Suppressor macrophage (primary cell): ENCODE data around the gene ADGRV1.

ENCODE experiments used
- DNase-seq, 4 experiments: peaks; one replicate each; pipeline ENCODE4 v3.0.0-alpha.2; 2020 to 2022
- total RNA-seq, 17 experiments: gene quantifications; one replicate each; lab custom pipeline; 2026; ENCODE audit warnings: mixed read lengths in 6 of 17, inconsistent platforms in 3 of 17; lab: John Stamatoyannopoulos, UW

ADGRV1 gene, protein sequence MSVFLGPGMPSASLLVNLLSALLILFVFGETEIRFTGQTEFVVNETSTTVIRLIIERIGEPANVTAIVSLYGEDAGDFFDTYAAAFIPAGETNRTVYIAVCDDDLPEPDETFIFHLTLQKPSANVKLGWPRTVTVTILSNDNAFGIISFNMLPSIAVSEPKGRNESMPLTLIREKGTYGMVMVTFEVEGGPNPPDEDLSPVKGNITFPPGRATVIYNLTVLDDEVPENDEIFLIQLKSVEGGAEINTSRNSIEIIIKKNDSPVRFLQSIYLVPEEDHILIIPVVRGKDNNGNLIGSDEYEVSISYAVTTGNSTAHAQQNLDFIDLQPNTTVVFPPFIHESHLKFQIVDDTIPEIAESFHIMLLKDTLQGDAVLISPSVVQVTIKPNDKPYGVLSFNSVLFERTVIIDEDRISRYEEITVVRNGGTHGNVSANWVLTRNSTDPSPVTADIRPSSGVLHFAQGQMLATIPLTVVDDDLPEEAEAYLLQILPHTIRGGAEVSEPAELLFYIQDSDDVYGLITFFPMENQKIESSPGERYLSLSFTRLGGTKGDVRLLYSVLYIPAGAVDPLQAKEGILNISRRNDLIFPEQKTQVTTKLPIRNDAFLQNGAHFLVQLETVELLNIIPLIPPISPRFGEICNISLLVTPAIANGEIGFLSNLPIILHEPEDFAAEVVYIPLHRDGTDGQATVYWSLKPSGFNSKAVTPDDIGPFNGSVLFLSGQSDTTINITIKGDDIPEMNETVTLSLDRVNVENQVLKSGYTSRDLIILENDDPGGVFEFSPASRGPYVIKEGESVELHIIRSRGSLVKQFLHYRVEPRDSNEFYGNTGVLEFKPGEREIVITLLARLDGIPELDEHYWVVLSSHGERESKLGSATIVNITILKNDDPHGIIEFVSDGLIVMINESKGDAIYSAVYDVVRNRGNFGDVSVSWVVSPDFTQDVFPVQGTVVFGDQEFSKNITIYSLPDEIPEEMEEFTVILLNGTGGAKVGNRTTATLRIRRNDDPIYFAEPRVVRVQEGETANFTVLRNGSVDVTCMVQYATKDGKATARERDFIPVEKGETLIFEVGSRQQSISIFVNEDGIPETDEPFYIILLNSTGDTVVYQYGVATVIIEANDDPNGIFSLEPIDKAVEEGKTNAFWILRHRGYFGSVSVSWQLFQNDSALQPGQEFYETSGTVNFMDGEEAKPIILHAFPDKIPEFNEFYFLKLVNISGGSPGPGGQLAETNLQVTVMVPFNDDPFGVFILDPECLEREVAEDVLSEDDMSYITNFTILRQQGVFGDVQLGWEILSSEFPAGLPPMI (N-terminal part only)
- total RNA-seq = 0.08 to 17.7 (median 0.44) reads per million in 17 experiments

GRCh38 chr5:90558344-90559192 is at the start of gene ADGRV1:
Gene ADGRV1 (plus strand): TSS chr5:90558797. CDS start chr5:90558896, 99 bp downstream.
- DNase-seq = peak in 3 of 4 experiments; percentile 5 to 34 (median 17)

- DNase-seq = no peak
Observed at GRCh38 chr5:90510438-90510837, 48.2 kb upstream of the ADGRV1 start.

- DNase-seq = no peak
Observed at GRCh38 chr5:90514520-90514919, 44.1 kb upstream of the ADGRV1 start.

- peak in 2 of 4 experiments; percentile 3 to 6 for DNase-seq
Observed at GRCh38 chr5:90518661-90519060, 39.9 kb upstream of the ADGRV1 start.

DNA sequence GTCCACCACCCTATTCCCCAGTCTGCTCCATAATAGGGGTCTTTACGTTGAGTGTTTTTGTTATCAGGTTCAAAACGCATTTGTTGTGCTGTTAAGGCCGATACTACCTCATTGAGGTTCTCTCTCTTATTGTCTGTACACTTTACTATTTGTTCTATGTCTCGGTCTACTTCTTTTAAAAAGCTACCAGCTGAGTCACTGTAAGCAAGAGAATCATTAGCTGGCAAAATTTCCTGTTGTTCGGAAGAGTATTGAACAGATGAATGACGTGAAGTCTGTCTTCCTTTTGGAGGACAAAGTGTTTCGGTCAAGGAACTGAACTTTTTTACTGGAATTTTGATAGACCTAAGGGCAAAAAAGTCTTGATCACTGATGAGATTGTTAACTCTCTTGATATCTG is 39.5 kb upstream of the ADGRV1 start:
- no peak for DNase-seq

DNA sequence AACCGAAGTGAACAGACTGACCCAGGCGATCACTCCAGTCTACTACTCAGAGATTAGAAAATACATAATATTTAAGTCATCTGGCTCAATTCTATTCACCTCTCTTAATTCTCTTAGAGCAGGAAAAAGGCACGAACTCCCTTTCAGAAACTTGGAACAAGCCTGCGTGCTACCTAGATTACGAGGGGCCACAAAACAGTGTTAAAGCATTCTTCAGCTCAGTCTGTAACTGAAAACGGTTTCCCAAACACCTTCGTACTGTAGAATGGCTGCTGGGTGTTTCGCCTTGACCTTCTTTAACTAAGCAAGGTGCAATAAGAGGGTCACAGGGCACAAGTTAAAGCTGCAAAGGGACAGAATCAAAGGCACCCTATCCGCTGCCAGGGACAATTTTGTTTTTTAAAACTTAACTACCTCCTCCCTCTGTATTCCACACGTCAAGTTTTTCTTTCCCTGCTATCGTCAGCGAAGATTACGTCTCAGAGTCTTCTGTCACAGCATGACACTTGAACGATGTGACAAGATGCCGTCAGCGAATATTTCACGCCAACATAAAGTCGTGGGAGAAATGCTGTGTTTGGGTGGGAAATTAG is 29.9 kb upstream of the ADGRV1 start:
- peak; percentile 50 to 71 (median 56) for DNase-seq

DNA sequence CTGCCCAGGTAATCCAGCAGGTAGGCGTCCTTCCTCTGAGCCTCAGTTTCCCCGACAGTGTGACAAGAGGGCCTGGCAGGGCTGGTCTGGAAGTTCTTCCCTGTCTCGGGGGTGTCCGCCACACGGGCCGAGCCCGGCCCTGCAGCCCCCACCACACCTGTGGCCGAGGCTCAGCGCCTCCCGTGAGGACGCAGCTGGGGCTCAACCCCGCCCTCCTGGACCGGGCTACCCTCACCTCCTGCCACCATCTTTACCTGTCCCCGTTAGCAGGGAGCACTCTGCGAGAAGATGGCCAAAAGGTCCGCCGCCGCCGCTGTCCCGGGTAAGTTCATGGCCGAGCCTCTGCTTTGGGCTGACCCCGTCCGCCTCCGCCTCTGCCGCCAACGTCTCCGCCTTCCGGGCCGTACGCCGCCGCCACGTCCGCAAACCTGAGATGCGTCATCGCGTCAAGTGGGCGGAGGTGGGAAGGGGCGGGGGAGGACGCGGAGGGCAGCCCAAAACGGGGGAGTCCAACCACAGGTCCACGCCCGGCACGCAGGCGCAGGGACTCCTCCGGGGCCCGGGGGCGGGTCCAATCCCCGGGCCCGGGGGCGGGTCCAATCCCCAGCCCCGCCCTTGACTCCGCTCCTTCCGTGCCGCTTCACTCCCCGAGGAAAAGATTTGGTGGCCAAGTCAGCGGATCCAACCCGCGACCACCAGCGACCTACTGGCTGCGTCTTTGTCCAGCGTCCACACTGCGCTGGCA is 29.2 kb upstream of the ADGRV1 start, which contains the start of gene LYSMD3:
Gene LYSMD3 (minus strand): TSS at position 391 of the 745 bp plus-strand sequence. CDS start 4,295 bp downstream, outside the sequence.
- peak; percentile 95 to 99 (median 96) for DNase-seq

GRCh38 chr5:90529939-90530677 is 28.5 kb upstream of the ADGRV1 start:
- DNase-seq = peak; percentile 64 to 79 (median 77)

DNA sequence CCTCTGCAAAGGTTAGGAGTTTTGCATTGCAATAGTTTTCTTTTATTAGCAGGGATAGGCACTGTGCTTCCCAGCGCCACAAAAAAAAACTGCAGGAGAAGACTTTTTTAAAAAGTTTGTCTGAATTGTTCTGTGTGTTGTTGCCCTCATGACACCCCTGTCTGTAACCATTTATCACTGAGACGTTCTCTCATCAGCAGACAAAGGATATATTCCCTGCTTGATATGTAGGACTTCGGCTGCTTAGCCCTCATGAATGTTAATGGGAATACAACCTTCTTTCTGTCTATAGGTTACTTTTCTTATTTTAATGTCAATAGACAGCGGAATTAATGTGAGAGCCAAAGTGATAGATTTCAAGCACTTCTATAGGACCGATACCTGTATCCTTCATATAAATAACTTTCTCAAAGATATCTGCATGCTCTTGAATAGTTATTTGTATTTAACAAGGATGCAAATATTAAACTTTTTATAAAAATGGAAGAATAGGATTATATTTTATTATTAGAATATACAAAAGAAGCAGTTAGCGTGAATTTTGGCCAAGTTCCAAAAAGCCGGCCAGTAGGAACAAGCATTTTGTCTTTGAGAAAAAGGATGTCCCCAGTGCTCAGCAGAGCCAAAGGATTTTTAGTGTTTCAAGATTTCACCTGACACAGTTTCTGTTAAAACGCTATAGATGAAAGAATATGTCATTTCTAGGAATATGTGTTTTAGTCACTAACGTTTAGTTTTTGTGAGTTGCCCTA is 27.7 kb upstream of the ADGRV1 start:
- DNase-seq = peak in 3 of 4 experiments; percentile 13 to 38 (median 38)

GRCh38 chr5:90533794-90534193 is 24.8 kb upstream of the ADGRV1 start:
- DNase-seq = no peak

- DNase-seq = no peak
Observed at GRCh38 chr5:90534922-90535321, 23.7 kb upstream of the ADGRV1 start.

DNA sequence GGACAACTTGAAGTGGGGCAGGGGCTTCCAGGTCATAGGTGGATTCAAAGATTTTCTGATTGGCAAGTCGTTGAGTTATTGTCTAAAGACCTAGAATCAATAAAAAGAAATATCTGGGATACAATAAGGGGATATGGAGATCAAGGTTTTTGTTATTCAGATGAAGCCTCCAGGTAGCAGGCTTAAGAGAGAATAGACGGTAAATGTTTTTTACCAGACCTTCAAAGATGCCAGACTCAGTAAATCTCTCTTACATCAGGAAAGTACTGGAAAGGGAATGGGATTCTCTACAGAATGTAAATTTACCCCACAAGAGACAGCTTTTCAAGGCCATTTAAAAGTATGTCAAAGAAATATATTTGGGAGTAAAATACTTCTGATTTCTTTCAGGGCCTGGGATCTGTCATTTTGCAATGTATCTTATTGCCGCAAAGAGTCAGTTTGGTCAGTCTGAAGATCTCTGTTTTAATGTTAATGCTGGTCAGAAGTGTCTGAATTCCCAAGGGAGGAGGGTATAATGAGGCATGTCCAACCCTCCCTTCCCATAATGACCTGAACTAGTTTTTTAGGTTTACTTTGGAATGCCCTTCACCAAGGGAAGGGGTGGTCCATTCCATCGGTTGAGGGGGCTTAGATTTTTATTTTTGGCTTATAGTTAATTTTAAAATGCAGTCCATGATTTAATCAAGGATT is 15.6 kb upstream of the ADGRV1 start:
- DNase-seq = no peak

DNA sequence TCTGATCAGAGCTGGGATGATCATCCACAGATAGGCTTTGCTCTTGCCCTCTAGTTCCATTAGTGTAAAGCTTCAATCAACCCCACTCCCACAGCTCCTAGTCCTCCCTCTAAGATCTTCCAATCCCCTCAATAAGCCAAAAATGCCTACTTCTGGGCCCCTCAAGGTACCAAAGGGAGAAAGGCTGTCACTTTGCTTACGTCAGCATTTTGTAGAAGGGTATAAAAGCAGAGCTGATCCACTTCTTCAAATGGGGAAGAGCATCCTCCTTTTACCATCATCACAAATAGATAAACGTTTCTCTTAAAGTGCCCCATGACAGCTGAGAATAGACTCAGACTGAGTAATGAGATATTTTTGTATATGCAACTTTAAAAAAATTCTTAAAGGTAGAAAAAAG is 13.1 kb upstream of the ADGRV1 start:
- DNase-seq = no peak

- DNase-seq = no peak
Observed at GRCh38 chr5:90546216-90546837, 12.3 kb upstream of the ADGRV1 start.

DNA sequence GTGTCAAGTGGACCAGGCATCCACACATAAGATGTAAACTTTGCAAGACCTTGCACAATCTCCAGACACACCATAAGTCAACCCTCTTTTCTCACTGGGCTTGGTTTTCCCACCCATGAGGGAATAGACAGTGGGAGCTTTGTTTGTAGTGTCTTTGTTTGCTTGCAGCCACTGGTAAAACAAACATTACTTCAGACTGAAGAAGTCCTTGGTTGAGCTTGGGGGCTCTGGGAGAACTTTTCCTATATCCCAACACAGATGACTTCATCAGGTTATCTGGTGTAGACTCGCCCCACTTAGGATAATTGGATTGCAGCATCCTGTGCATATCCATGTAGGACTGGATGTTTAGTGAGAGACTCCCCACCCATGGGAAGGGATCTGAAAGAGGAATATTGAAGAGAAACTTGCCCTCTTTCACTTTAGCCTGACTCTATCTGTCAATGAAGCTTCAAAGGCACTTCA is 11.5 kb upstream of the ADGRV1 start:
- DNase-seq = no peak

- no peak for DNase-seq
Observed at GRCh38 chr5:90548069-90548593, 10.5 kb upstream of the ADGRV1 start.

DNA sequence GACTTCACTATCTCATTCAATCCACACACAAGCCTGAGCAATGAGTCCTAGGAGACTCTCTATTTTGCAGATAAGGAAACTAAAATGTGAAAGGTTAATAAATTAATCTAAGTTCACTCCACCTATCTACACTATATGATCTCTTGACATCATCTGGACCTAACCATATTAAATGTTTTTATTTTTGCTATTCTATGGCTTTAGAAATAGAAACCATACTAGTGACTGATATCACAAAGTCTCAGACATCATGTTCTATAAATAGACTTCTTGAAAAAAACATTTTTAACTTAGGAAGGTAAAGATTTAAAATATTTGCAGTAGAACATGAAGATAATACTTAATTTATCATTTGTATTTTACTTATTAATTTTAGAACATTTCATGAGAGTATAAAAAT is 9.4 kb upstream of the ADGRV1 start:
- DNase-seq = no peak
